ENCODE measurements around the gene MTRF1.

MTRF1 gene

GRCh38 chr13:41263261-41263971 is at the start of gene MTRF1:
MTRF1 (minus strand) TSS chr13:41263576; CDS start chr13:41260907, 2,669 bp downstream.
- no peak for TF ChIP-seq CTCF (conservative IDR thresholded peaks at IDR 0.05; ENCODE audit: low read length)
- DNase-seq (ENCODE audit: low read depth) = peak; percentile 68
- peak within 1 kb of the TSS; percentile 85 for H3K4me3 ChIP-seq (ENCODE audit: low read length)

GRCh38 chr13:41313117-41313516 is 49.7 kb upstream of the MTRF1 start:
- peak overlapping the region; percentile 88 for H3K4me3 ChIP-seq (ENCODE audit: low read length)
- no peak for DNase-seq (ENCODE audit: low read depth)
- no peak for TF ChIP-seq CTCF (conservative IDR thresholded peaks at IDR 0.05; ENCODE audit: low read length)

- no peak for TF ChIP-seq CTCF (conservative IDR thresholded peaks at IDR 0.05; ENCODE audit: low read length)
- H3K4me3 ChIP-seq (ENCODE audit: low read length) = peak overlapping the region; percentile 88
- DNase-seq (ENCODE audit: low read depth) = peak; percentile 34
Observed at GRCh38 chr13:41312176-41312500, 48.8 kb upstream of the MTRF1 start.

GRCh38 chr13:41311406-41312175 is 48.2 kb upstream of the MTRF1 start:
- peak overlapping the region; percentile 88 for H3K4me3 ChIP-seq (ENCODE audit: low read length)
- TF ChIP-seq CTCF (conservative IDR thresholded peaks at IDR 0.05; ENCODE audit: low read length) = no peak
- peak; percentile 26 for DNase-seq (ENCODE audit: low read depth)

GRCh38 chr13:41310963-41311405 is 47.6 kb upstream of the MTRF1 start, which contains the start of gene NAA16:
NAA16 (plus strand) TSS chr13:41311267; CDS start chr13:41311529, 262 bp downstream.
- peak; percentile 78 for DNase-seq (ENCODE audit: low read depth)
- peak within 1 kb of the TSS; percentile 88 for H3K4me3 ChIP-seq (ENCODE audit: low read length)
- TF ChIP-seq CTCF (conservative IDR thresholded peaks at IDR 0.05; ENCODE audit: low read length) = no peak; the same call in 1 of the 2 replicates

GRCh38 chr13:41307884-41308640 is 44.7 kb upstream of the MTRF1 start:
- no peak for TF ChIP-seq CTCF (conservative IDR thresholded peaks at IDR 0.05; ENCODE audit: low read length)

More at GRCh38 chr13:41307884-41308640, 44.7 kb upstream of the MTRF1 start:
- H3K4me3 ChIP-seq (ENCODE audit: low read length) = no peak overlapping the region
- no peak for DNase-seq (ENCODE audit: low read depth)
